ENCODE measurements around the gene ZBED4.

Gene ZBED4

GRCh38 chr22:49936973-49937757, 83.5 kb downstream of the ZBED4 start:
- DNase-seq: no peak

DNA sequence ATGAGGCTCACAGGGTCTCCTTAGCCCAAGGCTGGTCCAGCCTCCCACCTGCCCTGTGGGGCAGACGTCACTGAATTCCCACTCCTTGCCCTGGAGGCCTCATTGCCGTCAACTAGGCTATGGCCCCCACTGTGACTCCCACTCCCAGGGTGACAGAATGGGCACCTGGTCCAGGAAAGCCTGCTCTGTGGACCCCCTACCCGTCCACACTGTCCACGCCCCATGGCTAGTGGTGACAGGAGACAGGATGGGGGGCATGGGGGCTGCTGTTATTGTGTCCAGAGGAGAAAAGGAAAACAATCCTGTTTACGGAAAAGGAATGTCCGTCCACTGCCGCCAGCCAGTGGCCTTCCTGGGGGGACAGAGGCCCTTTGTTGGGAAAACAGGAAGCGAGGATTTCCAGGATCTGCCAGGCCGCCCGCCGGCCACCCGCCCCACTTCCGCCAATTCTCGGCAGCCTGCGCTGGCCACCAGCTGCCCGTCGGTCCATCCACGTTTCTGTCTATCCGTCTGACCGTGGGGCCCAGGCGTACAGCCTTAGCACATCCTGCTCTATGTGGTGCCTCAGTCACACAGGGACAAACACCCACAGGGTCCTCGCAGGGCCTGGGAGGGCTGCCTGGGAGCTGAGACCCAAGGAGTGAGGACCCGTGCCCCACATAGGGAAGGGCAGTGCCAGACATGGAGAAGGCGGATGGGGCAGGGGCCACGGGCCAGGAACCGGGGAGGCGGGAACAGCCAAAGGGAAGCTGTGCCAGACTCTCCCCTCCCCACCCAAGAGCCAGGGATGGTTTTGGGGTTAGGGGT, 84.3 kb downstream of the ZBED4 start:
- DNase-seq: no peak

DNA sequence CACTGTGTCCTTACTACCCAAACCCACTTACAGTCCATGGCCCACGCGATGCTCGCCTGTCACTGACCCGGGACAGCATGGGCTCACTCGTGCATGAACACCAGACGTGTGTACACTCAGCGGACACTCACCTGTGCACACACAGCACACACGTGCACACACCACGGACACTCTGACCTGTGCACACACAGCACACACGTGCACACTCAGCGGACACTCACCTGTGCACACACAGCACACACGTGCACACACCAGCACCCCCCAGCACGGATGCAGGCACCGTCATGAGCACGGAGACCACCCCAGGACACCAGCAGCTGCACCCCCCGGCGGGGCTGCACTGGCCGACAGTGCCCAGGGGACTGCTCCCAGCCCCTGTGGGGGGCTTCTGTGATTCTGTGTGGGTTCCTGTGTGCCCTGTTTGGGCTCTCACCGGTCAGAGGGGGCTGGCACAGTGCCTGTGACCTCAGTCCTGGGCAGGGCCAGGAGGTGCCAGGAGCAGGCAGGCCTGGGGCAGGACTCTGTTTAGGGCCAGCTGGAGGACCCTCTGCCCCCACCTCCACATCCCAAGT, 85.0 kb downstream of the ZBED4 start:
- no peak for DNase-seq
